Measurements from ENCODE around the gene ABCA3. TPM values are rescaled to one million over a fixed set of nuclear protein-coding genes. Genes with fewer than 3 reads are reported as not detected.

ABCA3 gene
- total and polyA plus RNA-seq, 2 of the 8 experiments (the other 6 are each of a cell fraction or from before 2014, with no cell fraction given) = 5.7 to 7.9 TPM

DNA sequence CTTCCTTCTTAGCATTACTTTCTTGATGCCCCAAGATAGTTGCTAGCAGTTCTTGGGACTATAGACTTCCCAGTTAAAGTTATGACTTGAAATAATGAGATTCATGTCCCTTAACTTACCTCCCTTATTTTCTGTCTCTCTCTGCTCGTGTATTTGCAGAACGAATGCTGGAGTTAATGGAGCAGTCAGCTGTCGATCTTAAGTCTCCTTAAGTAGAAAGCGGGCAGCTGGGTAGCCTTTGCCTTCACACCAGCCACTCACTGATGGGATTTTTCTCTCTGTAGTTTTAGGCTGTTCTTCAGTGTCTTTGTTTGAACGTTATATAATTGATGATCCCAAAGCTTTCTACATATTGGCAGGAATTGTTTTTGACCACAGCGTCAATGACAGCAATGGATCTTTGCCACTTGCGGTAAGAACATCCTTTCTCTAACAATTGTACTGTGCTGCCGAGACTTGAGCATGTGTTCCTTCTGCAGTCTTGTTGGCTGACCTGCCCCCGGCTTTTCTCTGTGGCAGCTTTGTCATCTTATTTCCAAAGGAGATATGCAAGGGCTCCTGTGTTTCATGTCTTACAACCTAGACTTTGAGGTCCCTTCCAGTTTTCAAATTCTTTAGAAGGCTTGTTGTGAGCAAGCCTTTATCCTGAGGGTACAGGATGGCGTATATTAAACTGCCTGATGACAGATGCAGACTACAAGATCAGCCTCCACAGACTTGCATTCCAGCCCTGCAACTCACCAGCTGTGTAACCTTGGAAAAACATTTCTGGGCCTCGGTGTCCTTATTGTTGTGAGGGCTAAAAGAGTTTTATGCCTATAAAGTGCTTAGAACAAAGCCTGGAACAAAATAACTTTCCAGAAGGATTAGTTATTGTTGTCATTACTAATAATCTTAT is 25.1 kb upstream of the ABCA3 start:
- no peak overlapping the region for H3K27ac ChIP-seq (ENCODE audit: low read depth, low read length)
- H3K14ac ChIP-seq (ENCODE audit: insufficient read length) = no peak overlapping the region
- H3K27me3 ChIP-seq (replicated peaks in 1 of 4; ENCODE audit: control insufficient read depth in 3 of 4, extremely low read depth in 1 of 4, insufficient read depth in 3 of 4, low read length in 3 of 4) = no peaks in the 10 kb centered on the region; a peak in 1 of 7 replicates
- TF ChIP-seq TAF1 (IDR thresholded peaks at IDR 0.05; ENCODE audit: low read depth, low read length) (no peak), RNF2 (IDR thresholded peaks at IDR 0.05; ENCODE audit: borderline replicate concordance, low read depth, low read length, missing control alignments, poor library complexity, severe bottlenecking) (no peak), CHD2 (IDR thresholded peaks at IDR 0.05; ENCODE audit: low read length) (no peak), TCF12 (IDR thresholded peaks at IDR 0.05; ENCODE audit: low read depth, low read length) (no peak), TAF7 (optimal IDR thresholded peaks at IDR 0.05; ENCODE audit: borderline replicate concordance, low read depth, low read length) (no peak)
- 85% methylated on average over 11 of the region's 11 CpGs; no CpG with 5 or more reads in 1 of the 2 experiments for WGBS, 2 experiments (ENCODE audit: extremely low coverage in 1 of 2, insufficient coverage in 1 of 2, insufficient read length in 1 of 2, insufficient replicate concordance in 2 of 2, low coverage in 1 of 2, low lambda C conversion rate in 2 of 2, missing lambda C conversion rate in 1 of 2)
- H2AFZ ChIP-seq (ENCODE audit: low read length) = 0 out of 2 replicates have a peak overlapping the region, but pooled peaks have one; percentile 57
- no peak overlapping the region for H3K4me2 ChIP-seq (ENCODE audit: insufficient read depth in 1 of 2, low read depth in 2 of 2, low read length in 2 of 2)
- no peak overlapping the region for H3K18ac ChIP-seq (ENCODE audit: extremely low read depth, low read length)
- no peaks in the 10 kb centered on the region for H3K79me1 ChIP-seq (ENCODE audit: low read depth, low read length)
- no peaks in the 10 kb centered on the region for H3K9me3 ChIP-seq (ENCODE audit: insufficient read depth in 2 of 2, low read depth in 1 of 2, low read length in 1 of 2)
- H3K79me2 ChIP-seq (ENCODE audit: control insufficient read depth in 1 of 2, insufficient read depth in 2 of 2, low read length in 2 of 2) = no peaks in the 10 kb centered on the region
- no peak overlapping the region for H2BK20ac ChIP-seq (ENCODE audit: low read length)
- no peak overlapping the region for H2BK5ac ChIP-seq (ENCODE audit: low read depth, low read length)
- H3K23ac ChIP-seq (ENCODE audit: insufficient read length) = no peak overlapping the region
- no peak overlapping the region for H2BK120ac ChIP-seq (replicated peaks; ENCODE audit: low read depth, low read length)
- no peaks in the 10 kb centered on the region for H4K20me1 ChIP-seq (replicated peaks in 1 of 2; ENCODE audit: control insufficient read depth in 1 of 2, insufficient read depth in 2 of 2, low read length in 2 of 2)
- H3K9ac ChIP-seq (replicated peaks in 1 of 4; ENCODE audit: extremely low read depth in 1 of 4, low read depth in 3 of 4, low read length in 3 of 4) = no peak overlapping the region
- no peak overlapping the region for H4K8ac ChIP-seq (ENCODE audit: extremely low read depth, insufficient read depth, low read length)
- DNase-seq (ENCODE audit: low read depth in 1 of 2, low spot score in 2 of 2) (no peak), FAIRE-seq (no peak)
- H3K56ac ChIP-seq (replicated peaks; ENCODE audit: insufficient read length, low read depth, low read length) = no peak overlapping the region
- H3K23me2 ChIP-seq (ENCODE audit: low read depth, low read length) = no peaks in the 10 kb centered on the region; the same call in 1 of the 2 replicates
- H2BK15ac ChIP-seq (ENCODE audit: low read length) = no peak overlapping the region
- no peak overlapping the region for H3K4ac ChIP-seq (replicated peaks; ENCODE audit: insufficient read length, low read depth, low read length)
- no peak overlapping the region for H2BK12ac ChIP-seq (ENCODE audit: low read depth, low read length)
- no peak overlapping the region for H4K91ac ChIP-seq (replicated peaks; ENCODE audit: insufficient read length, low read length)
- POLR2A ChIA-PET (ENCODE audit: partially characterized antibody) = no interaction called here
- no peaks in the 10 kb centered on the region for H3K4me1 ChIP-seq (replicated peaks in 1 of 4; ENCODE audit: control insufficient read depth in 3 of 4, insufficient read depth in 4 of 4, low read length in 3 of 4)
- CTCF ChIA-PET (ENCODE audit: partially characterized antibody) = interaction anchor here (0.5 kb wide), 1 partner anchor 8 kb away, joined by 3 read pairs; no protein-coding TSS in a partner anchor
- no peak overlapping the region for H2AK5ac ChIP-seq (ENCODE audit: low read depth, low read length)
- no peak overlapping the region for H4K5ac ChIP-seq (ENCODE audit: insufficient read length, low read depth, low read length)
- H3K36me3 ChIP-seq (ENCODE audit: control insufficient read depth in 2 of 4, insufficient read depth in 4 of 4, low read length in 3 of 4) = no peaks in the 10 kb centered on the region
- no peak overlapping the region for H3K4me3 ChIP-seq (ENCODE audit: extremely low read depth in 1 of 4, insufficient read depth in 2 of 4, low read depth in 3 of 4, low read length in 4 of 4)

All from H1 (cell line).